ENCODE results near the gene SORCS3.

The SORCS3 gene

DNA sequence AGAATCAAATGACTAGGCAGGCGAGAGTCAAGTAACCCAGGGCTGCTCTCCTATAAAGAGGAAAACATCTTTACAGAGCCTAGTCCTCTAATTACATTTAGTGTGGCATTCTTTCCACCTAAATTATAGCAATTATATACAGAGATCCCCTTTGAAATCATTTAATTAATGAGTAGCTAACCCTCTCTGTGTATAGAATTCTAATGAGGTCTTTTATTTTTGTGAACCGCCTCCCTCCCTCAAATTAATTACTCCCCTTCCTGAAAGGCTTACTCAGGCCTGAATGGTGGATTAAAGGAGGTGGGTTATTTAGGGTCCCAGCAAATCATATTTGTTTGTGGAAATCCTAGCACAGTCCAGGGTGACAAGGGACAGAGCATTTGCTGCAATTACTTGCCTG, 551.8 kb downstream of the SORCS3 start:
- no peak for DNase-seq (ENCODE audit: low spot score)

GRCh38 chr10:105195831-105196230, 554.7 kb downstream of the SORCS3 start:
- no peak for DNase-seq (ENCODE audit: low spot score)
- no peak for TF ChIP-seq CTCF (IDR thresholded peaks at IDR 0.05; ENCODE audit: extremely low read depth, missing control alignments)

More for the DNA sequence above, 551.8 kb downstream of the SORCS3 start:
- TF ChIP-seq CTCF (IDR thresholded peaks at IDR 0.05; ENCODE audit: extremely low read depth, missing control alignments): no peak

GRCh38 chr10:105197598-105198364, 556.7 kb downstream of the SORCS3 start:
- no peak for TF ChIP-seq CTCF (IDR thresholded peaks at IDR 0.05; ENCODE audit: extremely low read depth, missing control alignments)

GRCh38 chr10:105206616-105207015, 565.5 kb downstream of the SORCS3 start:
- no peak for TF ChIP-seq CTCF (IDR thresholded peaks at IDR 0.05; ENCODE audit: extremely low read depth, missing control alignments)
- no peak for DNase-seq (ENCODE audit: low spot score)

More at GRCh38 chr10:105197598-105198364, 556.7 kb downstream of the SORCS3 start:
- DNase-seq (ENCODE audit: low spot score): no peak

DNA sequence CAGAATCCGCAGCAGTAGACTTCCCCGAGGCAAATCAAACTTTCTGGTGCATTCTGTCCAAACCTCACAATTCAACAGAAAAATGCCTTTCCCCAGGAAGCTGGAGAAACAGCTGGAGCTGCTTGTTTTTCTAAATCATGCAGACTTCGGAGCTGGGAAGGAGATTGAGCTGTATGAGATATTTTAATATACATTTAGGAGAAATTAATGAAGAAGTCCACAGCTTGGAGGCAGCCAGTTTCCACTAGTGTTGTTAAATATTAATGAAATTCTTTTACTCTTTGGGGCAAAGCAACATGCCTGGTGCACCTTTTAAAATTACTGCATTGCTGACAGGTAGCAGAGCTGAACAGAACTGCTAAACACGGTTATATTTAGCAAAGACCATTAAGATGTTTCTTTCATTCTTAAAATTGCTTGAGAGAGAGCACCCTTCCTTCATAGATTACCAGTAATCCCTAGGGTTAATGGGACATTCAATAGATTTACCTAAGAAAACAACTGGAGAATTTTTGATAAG, 566.4 kb downstream of the SORCS3 start:
- DNase-seq (ENCODE audit: low spot score): no peak
- TF ChIP-seq CTCF (IDR thresholded peaks at IDR 0.05; ENCODE audit: extremely low read depth, missing control alignments): no peak

DNA sequence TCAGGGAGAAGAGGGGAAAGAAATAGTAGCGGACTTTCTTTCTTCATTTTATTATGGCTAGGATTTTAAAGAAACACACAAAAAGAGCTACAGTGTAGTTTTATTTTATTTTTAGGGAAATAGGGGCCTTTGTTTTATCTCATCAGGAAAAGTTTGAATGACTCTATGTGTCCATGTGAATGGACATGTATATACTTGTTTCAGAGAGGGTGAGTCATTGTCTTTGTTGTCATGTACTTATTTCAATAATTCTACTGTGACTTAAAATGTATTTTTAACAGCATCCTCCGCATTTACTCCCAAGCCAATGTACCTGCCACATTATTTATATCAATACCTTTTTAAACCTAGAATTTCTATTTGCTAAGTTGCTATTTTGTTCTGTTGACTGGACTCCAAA, 569.5 kb downstream of the SORCS3 start:
- DNase-seq (ENCODE audit: low spot score): no peak
- TF ChIP-seq CTCF (IDR thresholded peaks at IDR 0.05; ENCODE audit: extremely low read depth, missing control alignments): no peak

DNA sequence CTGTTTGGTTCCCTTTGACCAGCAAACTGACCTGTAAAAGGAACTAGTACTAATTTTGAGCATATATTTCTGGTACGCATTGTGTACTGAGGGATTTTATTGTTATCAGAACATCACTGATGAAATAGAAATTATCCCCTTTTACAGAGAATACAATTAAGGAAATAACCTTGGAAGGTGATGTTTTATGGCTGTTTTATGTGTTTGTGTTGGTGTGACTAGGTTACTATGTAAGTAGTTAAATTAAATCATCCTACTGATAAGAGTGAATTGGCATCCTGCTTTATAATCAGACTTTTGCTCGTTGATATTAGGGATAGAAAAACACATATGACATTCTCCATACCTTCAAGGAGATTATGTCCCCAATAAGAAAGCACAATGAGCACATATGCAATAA, 596.6 kb downstream of the SORCS3 start:
- DNase-seq (ENCODE audit: low spot score): no peak
- TF ChIP-seq CTCF (IDR thresholded peaks at IDR 0.05; ENCODE audit: extremely low read depth, missing control alignments): no peak
